ENCODE results near the gene SLC25A43. TPM values are rescaled to one million over a fixed set of nuclear protein-coding genes. Genes with fewer than 3 reads are reported as not detected.
"Not testable (repeated sequence)": the region's sequence is repeated elsewhere in the genome, so short reads cannot be mapped to it uniquely, and the experiment has no call there.

Gene SLC25A43
- total RNA-seq, 1 experiment from 2014 or later, result 46.8 TPM

GRCh38 chrX:119467842-119468550, 68.9 kb downstream of the SLC25A43 start, which contains the start of gene SLC25A5:
SLC25A5 (plus strand) TSS chrX:119468444; CDS start chrX:119468516, 72 bp downstream.
- DNase-seq (ENCODE audit: low read depth), result peak; percentile 90

GRCh38 chrX:119468551-119469312, 69.6 kb downstream of the SLC25A43 start:
- DNase-seq (ENCODE audit: low read depth), result peak; percentile 86

GRCh38 chrX:119469313-119469635, 70.1 kb downstream of the SLC25A43 start:
- DNase-seq (ENCODE audit: low read depth), result no peak

- no peak for DNase-seq (ENCODE audit: low read depth)
Observed at GRCh38 chrX:119474615-119475388, 75.7 kb downstream of the SLC25A43 start.

- DNase-seq (ENCODE audit: low read depth), result peak; percentile 15
Observed at GRCh38 chrX:119475389-119476101, 76.4 kb downstream of the SLC25A43 start.

GRCh38 chrX:119477812-119478232, 78.7 kb downstream of the SLC25A43 start:
- peak; percentile 86 for DNase-seq (ENCODE audit: low read depth)

GRCh38 chrX:119478504-119478903, 79.4 kb downstream of the SLC25A43 start:
- DNase-seq (ENCODE audit: low read depth), result no peak

GRCh38 chrX:119479845-119480244, 80.7 kb downstream of the SLC25A43 start:
- DNase-seq (ENCODE audit: low read depth), result no peak

- DNase-seq (ENCODE audit: low read depth), result no peak
Observed at GRCh38 chrX:119481323-119481801, 82.2 kb downstream of the SLC25A43 start.

- no peak for DNase-seq (ENCODE audit: low read depth)
Observed at GRCh38 chrX:119482041-119482440, 82.9 kb downstream of the SLC25A43 start.

GRCh38 chrX:119482481-119483480, 83.6 kb downstream of the SLC25A43 start:
- peak; percentile 82 for DNase-seq (ENCODE audit: low read depth)

GRCh38 chrX:119486745-119487144, 87.6 kb downstream of the SLC25A43 start:
- no peak for DNase-seq (ENCODE audit: low read depth)

- not testable (repeated sequence) for DNase-seq (ENCODE audit: low read depth)
Observed at GRCh38 chrX:119487766-119488165, 88.6 kb downstream of the SLC25A43 start.

- DNase-seq (ENCODE audit: low read depth), result peak; percentile 66
Observed at GRCh38 chrX:119488749-119489148, 89.6 kb downstream of the SLC25A43 start.

- no peak for DNase-seq (ENCODE audit: low read depth)
Observed at GRCh38 chrX:119489212-119490074, 90.3 kb downstream of the SLC25A43 start.

- DNase-seq (ENCODE audit: low read depth), result no peak
Observed at GRCh38 chrX:119492463-119492862, 93.3 kb downstream of the SLC25A43 start.

GRCh38 chrX:119493851-119494495, 94.8 kb downstream of the SLC25A43 start:
- not testable (repeated sequence) for DNase-seq (ENCODE audit: low read depth)
